Immature natural killer cell (primary cell): Measurements from ENCODE around the gene FNDC3A. TPM values are rescaled to one million over a fixed set of nuclear protein-coding genes. Genes with fewer than 3 reads are reported as not detected.

Experiments used
- DNase-seq, 3 donors: peaks; one replicate each; pipeline ENCODE4 v3.0.0; 2022; ENCODE audit warnings: mixed read lengths in 1 of 3
- H3K27ac Mint-ChIP-seq, 6 donors: one replicate each; pipeline ENCODE4 v1.8.0; 2020; ENCODE audit warnings: mixed read lengths in 6 of 6, mild to moderate bottlenecking in 5 of 6, inconsistent platforms in 4 of 6, moderate library complexity in 3 of 6
- H3K27me3 Mint-ChIP-seq, 3 donors: one replicate each; pipeline ENCODE4 v1.8.0; 2020 to 2021; ENCODE audit warnings: low read depth in 3 of 3, mild to moderate bottlenecking in 3 of 3, mixed read lengths in 3 of 3, moderate library complexity in 3 of 3, inconsistent platforms in 1 of 3
- H3K36me3 Mint-ChIP-seq, 3 donors: one replicate each; pipeline ENCODE4 v1.8.0; 2020; ENCODE audit warnings: mixed read lengths in 3 of 3, inconsistent platforms in 2 of 3, mild to moderate bottlenecking in 2 of 3
- H3K4me1 Mint-ChIP-seq, 2 donors: one replicate each; pipeline ENCODE4 v1.8.0; 2020; ENCODE audit warnings: inconsistent platforms in 2 of 2, mild to moderate bottlenecking in 2 of 2, mixed read lengths in 2 of 2, moderate library complexity in 1 of 2
- H3K4me3 Mint-ChIP-seq, 5 donors: one replicate each; pipeline ENCODE4 v1.8.0; 2020; ENCODE audit warnings: mild to moderate bottlenecking in 5 of 5, mixed read lengths in 5 of 5, inconsistent platforms in 3 of 5, moderate library complexity in 3 of 5
- H3K9me3 Mint-ChIP-seq, 6 donors: one replicate each; pipeline ENCODE4 v1.8.0; 2020; ENCODE audit warnings: mild to moderate bottlenecking in 6 of 6, mixed read lengths in 6 of 6, inconsistent platforms in 4 of 6, moderate library complexity in 3 of 6
- polyA plus RNA-seq, 3 donors: library from polyadenylated mRNA; unstranded; fragments of 300-500 nt; fragmentation: Illumina TruSeq; gene quantifications; one replicate each; pipeline ENCODE4 v1.2.3, GENCODE V29; 2021

FNDC3A gene
- polyA plus RNA-seq, result 1 to 10 TPM; 3.5 to 8.1 (median 5.1) TPM

DNA sequence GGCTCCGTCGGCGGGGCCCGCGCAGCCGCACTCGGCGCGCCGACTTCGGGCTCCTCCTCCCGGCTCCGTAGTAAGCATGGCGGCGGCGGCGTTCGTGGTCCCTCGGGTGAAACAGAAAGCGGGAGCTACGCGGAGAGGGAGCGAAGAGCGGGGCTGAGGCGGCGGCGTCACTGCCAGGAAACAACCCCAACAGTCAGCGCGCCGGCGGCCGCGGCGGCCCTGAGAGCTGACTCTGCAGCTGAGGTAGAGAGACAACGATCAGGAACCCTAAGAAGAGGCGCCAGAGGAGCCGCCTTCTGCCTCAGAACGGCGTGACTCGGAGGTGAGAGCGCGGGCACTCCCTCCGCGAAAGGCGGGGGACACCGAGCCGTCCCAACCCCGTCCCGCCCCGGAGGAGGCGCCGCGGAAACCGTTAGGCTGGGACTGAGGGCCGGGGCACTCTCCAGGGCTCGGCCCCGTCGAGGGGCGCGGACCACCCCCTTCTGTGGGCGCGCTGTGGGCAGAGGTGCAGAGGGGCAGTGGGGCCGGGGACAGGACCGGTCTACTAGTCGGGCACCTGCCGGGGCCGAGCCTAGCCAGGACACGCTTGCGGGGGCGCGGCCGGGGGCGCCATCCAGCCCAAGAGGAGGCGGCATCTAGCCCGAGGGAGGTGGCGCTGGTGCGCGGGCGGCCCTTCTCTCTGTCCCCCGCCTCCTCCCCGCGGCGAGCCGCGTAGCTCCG is at the start of gene FNDC3A:
TSS of gene FNDC3A (plus strand) at position 57 of the 720 bp plus-strand sequence. CDS start 30,279 bp downstream, outside the sequence.
- Mint-ChIP-seq H3K9me3 (peaks cover 0 to 28% (median 18%) of the 10 kb centered on the region in 6 donors), H3K27me3 (peaks cover 2 to 11% (median 10%) of the 10 kb centered on the region in 3 donors), H3K36me3 (peaks cover 11 to 12% (median 12%) of the 10 kb centered on the region in 3 donors), H3K4me1 (peaks cover 38 to 54% of the 10 kb centered on the region in 2 donors), H3K27ac (peak within 1 kb of the TSS; percentile 90 to 99 (median 98)), H3K4me3 (peak within 1 kb of the TSS; percentile 93 to 96 (median 96))
- peak; percentile 88 to 90 (median 90) for DNase-seq

DNA sequence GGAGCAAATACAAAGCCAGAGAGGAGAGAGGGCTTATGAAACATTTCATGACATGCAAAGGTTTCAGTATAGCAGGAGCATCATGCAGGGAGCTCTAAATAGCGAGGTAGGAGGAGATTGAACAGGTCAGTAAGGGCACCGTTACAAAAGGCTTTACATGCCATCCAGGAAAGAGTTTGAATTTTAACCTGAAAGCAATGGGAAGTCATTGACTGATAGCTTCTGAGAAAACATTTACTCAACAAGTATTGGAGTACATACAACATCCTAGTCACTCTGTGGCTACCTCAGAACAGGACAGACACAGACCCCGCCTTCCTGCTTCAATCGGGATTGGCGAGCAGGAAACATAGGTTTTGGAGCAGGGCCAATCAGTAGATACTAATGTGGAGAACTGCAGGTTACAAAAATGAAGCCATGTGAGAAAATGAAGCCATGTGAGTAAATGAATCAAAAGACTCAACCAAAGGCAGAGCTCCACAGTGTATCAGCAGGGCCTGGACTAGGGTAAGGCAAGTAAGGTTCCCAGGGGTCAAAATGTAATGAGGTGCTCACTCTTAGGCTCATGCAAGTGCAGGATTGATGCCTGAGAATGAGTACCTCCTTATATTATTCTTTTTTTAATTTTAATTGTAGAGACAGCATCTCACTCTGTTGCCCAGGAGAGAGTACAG is 46.8 kb upstream of the FNDC3A start:
- Mint-ChIP-seq H3K27ac (no peak overlapping the region), H3K27me3 (peaks cover 0 to 3% (median 3%) of the 10 kb centered on the region in 3 donors), H3K9me3 (peaks cover 0 to 2% (median 0%) of the 10 kb centered on the region in 6 donors), H3K4me3 (no peak overlapping the region), H3K36me3 (no peaks in the 10 kb centered on the region), H3K4me1 (no peaks in the 10 kb centered on the region)
- no peak for DNase-seq

DNA sequence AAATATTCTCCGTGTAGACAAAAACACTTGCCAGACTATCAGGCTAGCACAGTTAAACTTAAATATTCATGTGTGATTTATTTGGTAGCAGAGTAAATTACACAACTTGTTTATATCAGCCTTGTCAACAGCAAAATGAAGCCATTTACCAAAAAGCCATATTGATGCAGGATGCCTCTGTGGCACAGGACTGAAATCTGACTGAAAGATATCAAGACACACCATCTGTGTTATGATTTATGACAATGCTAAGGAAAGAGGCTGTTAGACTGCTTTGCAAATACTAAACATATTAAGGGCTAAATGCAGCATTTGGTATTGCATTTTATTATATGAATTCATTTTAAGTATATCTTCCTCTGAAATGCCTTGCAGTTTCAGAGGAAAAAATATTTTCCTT is 44.8 kb upstream of the FNDC3A start:
- Mint-ChIP-seq H3K4me3 (no peak overlapping the region), H3K36me3 (no peaks in the 10 kb centered on the region), H3K9me3 (peaks cover 0 to 2% (median 0%) of the 10 kb centered on the region in 6 donors), H3K4me1 (no peaks in the 10 kb centered on the region), H3K27me3 (peaks cover 0 to 11% (median 3%) of the 10 kb centered on the region in 3 donors), H3K27ac (no peak overlapping the region)
- DNase-seq, result no peak

- Mint-ChIP-seq H3K27ac (no peak overlapping the region), H3K9me3 (peaks cover 0 to 2% (median 0%) of the 10 kb centered on the region in 6 donors), H3K4me3 (no peak overlapping the region), H3K27me3 (peaks cover 0 to 12% (median under 1%) of the 10 kb centered on the region in 3 donors), H3K36me3 (no peaks in the 10 kb centered on the region), H3K4me1 (no peaks in the 10 kb centered on the region)
- DNase-seq, result no peak
Measured at GRCh38 chr13:48938308-48938943, 37.3 kb upstream of the FNDC3A start.

GRCh38 chr13:48939728-48940127 is 36.0 kb upstream of the FNDC3A start:
- Mint-ChIP-seq H3K4me1 (no peaks in the 10 kb centered on the region), H3K4me3 (no peak overlapping the region), H3K27me3 (peaks cover 0 to 6% (median 3%) of the 10 kb centered on the region in 3 donors), H3K9me3 (peaks cover 0 to 2% (median 0%) of the 10 kb centered on the region in 6 donors), H3K27ac (no peak overlapping the region), H3K36me3 (no peaks in the 10 kb centered on the region)
- DNase-seq, result no peak

DNA sequence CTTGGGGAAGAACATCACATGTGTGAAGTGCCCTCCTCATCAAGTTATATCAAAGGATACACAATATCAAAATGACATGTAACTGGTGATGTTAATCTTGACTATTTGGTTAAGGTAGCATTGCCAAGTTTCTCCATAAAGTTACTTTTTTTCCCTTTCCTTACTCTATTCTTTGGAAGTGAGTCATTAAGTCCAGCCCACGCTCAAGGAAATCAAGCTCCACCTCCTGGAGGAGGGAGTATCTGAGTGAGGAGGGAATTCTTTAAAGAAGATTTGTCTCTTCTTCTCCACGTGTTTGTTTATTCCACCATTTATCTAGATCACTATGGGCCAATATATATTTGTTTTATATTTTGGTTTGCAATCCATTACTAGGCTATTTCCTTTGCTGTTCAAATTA is 33.6 kb upstream of the FNDC3A start:
- Mint-ChIP-seq H3K36me3 (no peaks in the 10 kb centered on the region), H3K9me3 (peaks cover 0 to 2% (median 0%) of the 10 kb centered on the region in 6 donors), H3K27ac (no peak overlapping the region), H3K4me3 (no peak overlapping the region), H3K27me3 (peaks cover 0 to 3% (median 3%) of the 10 kb centered on the region in 3 donors), H3K4me1 (no peaks in the 10 kb centered on the region)
- no peak for DNase-seq

- Mint-ChIP-seq H3K9me3 (peaks cover 0 to 2% (median 0%) of the 10 kb centered on the region in 6 donors), H3K27me3 (peaks cover 0 to 3% (median 3%) of the 10 kb centered on the region in 3 donors), H3K27ac (no peak overlapping the region), H3K36me3 (no peaks in the 10 kb centered on the region), H3K4me1 (no peaks in the 10 kb centered on the region), H3K4me3 (no peak overlapping the region)
- no peak for DNase-seq
Measured at GRCh38 chr13:48944221-48944620, 31.5 kb upstream of the FNDC3A start.

DNA sequence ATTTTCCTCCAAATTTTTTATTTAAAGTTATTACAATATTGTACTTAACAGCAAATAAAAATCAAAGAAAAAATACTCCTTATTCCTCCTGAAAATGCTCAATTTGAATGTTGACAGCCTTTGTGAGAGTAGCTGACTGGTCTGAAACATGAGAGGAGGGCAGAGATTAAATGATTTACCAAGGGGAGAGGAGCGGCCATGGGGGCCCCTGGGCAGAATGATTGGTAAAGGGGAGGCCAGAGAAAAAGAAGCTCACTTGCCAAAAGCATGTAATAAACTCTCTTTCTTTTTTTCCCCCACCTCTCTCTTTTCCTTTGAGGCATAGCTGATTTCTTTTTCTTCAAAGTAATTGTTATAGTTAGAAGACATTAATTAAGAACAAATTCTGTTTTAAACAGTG is 30.1 kb upstream of the FNDC3A start:
- no peak for DNase-seq
- no peaks in the 10 kb centered on the region for H3K9me3 Mint-ChIP-seq
- H3K27me3 Mint-ChIP-seq, result peaks cover 2 to 3% (median 2%) of the 10 kb centered on the region in 3 donors
- H3K36me3 Mint-ChIP-seq, result no peaks in the 10 kb centered on the region
- no peaks in the 10 kb centered on the region for H3K4me1 Mint-ChIP-seq
- no peak overlapping the region for H3K4me3 Mint-ChIP-seq
- H3K27ac Mint-ChIP-seq, result no peak overlapping the region

- no peaks in the 10 kb centered on the region for H3K4me1 Mint-ChIP-seq
- no peaks in the 10 kb centered on the region for H3K9me3 Mint-ChIP-seq
- H3K4me3 Mint-ChIP-seq, result no peak overlapping the region
- no peak overlapping the region for H3K27ac Mint-ChIP-seq
- no peak for DNase-seq
- no peaks in the 10 kb centered on the region for H3K36me3 Mint-ChIP-seq
- H3K27me3 Mint-ChIP-seq, result peaks cover 2 to 3% (median 2%) of the 10 kb centered on the region in 3 donors
Measured at GRCh38 chr13:48946163-48946562, 29.5 kb upstream of the FNDC3A start.

GRCh38 chr13:48949566-48950500 is 25.9 kb upstream of the FNDC3A start:
- no peaks in the 10 kb centered on the region for H3K4me1 Mint-ChIP-seq
- DNase-seq, result no peak
- peaks cover 0 to 4% (median 2%) of the 10 kb centered on the region in 3 donors for H3K27me3 Mint-ChIP-seq
- no peaks in the 10 kb centered on the region for H3K9me3 Mint-ChIP-seq
- H3K4me3 Mint-ChIP-seq, result no peak overlapping the region
- no peak overlapping the region for H3K27ac Mint-ChIP-seq
- H3K36me3 Mint-ChIP-seq, result no peaks in the 10 kb centered on the region

GRCh38 chr13:48950501-48950875 is 25.2 kb upstream of the FNDC3A start:
- Mint-ChIP-seq H3K4me1 (no peaks in the 10 kb centered on the region), H3K36me3 (no peaks in the 10 kb centered on the region), H3K9me3 (no peaks in the 10 kb centered on the region), H3K27ac (no peak overlapping the region), H3K27me3 (peaks cover 0 to 6% (median 2%) of the 10 kb centered on the region in 3 donors), H3K4me3 (no peak overlapping the region)
- DNase-seq, result no peak

GRCh38 chr13:48954081-48954480 is 21.6 kb upstream of the FNDC3A start:
- Mint-ChIP-seq H3K9me3 (no peaks in the 10 kb centered on the region), H3K36me3 (no peaks in the 10 kb centered on the region), H3K27me3 (peaks cover 0 to 5% (median 4%) of the 10 kb centered on the region in 3 donors), H3K4me3 (no peak overlapping the region), H3K27ac (no peak overlapping the region), H3K4me1 (no peaks in the 10 kb centered on the region)
- no peak for DNase-seq

DNA sequence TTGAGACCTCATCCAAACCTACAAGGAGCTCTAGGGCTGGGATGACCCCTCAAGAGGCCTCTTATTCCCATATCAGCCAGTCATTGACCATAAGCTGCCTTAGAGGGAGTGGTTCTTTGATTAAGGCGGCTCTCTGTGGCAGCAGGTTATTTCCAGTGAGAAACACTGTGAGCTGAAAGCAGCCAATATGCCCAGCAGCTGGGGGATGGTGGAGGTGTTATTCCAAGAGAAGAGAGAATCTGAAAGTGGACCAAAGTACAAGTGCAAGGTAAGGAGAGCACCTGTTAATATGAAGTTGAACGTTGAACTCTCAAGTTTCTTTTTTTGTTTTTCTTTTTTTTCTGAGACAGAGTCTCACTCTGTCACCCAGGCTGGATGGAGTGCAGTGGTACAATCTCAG is 20.2 kb upstream of the FNDC3A start:
- H3K27me3 Mint-ChIP-seq, result peaks cover 0 to 6% (median 4%) of the 10 kb centered on the region in 3 donors
- H3K36me3 Mint-ChIP-seq, result no peaks in the 10 kb centered on the region
- no peak overlapping the region for H3K4me3 Mint-ChIP-seq
- no peaks in the 10 kb centered on the region for H3K4me1 Mint-ChIP-seq
- no peaks in the 10 kb centered on the region for H3K9me3 Mint-ChIP-seq
- no peak for DNase-seq
- H3K27ac Mint-ChIP-seq, result no peak overlapping the region
